Thoracic aorta endothelial cell (primary cell): ENCODE results near the gene PTPRK. TPM values are rescaled to one million over a fixed set of nuclear protein-coding genes. Genes with fewer than 3 reads are reported as not detected.

Experiments used
- total RNA-seq: library from RNA; depleted of rRNA; stranded (reverse); fragments of >200 nt; gene quantifications from 2 replicates; pipeline ENCODE4 v1.2.3, GENCODE V29; 2012

Gene PTPRK
- total RNA-seq, result 108 and 121 TPM in 2 replicates

DNA sequence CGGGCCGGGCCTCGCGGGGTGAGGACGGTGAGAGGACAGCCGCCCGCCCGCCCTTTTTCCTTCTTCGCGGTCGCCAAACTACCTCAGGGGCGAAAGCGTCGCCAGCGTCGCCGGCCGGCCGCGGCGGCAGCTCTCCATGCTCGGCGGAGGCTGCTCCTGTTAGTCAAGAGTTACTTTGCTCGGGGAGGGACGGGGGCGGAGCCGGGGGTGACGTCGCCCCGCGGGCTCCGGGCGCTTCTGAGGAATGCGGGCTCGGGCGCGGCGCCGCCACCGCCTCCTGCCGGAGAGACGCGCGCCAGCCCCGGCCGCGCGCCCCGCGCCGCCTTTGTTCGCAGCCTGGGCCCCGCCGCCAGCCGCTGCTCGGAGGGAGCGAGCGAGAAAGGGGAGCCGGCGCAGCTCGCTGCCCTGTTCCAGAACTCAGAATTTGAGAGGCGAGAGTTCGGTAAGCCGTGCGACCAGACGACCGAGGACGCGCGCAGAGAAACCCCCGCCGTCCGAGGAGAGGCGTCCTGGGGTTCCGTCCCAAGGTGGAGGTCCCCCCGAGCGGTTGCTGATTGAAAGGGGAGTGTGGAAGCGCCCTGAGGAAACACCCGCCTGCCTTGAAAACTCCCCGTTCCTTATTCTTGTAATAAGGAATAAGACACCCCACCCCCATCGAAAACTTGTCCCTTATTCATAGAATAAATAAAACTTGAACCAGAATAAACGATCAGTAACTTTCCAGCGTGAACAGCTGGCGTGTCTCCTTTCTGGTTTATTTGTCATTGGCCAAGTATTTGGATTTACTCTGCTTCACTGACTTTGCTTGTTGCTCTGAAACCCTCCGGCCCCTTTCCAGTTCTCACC lies at the start of gene PTPRK:
Gene PTPRK, minus strand, starts transcription at position 164 of the 846 bp plus-strand sequence. CDS start 241 bp downstream, outside the sequence.

